GM18511 (cell line): ENCODE data around the gene SDCCAG8.

Source experiments
- ATAC-seq: cut with Tn5 transposase; IDR thresholded peaks from one replicate; pipeline ENCODE4 v1.9.1; 2021; ENCODE audit warnings: mild to moderate bottlenecking, moderate library complexity; ENCODE audit not compliant: unreplicated experiment

Gene SDCCAG8

DNA sequence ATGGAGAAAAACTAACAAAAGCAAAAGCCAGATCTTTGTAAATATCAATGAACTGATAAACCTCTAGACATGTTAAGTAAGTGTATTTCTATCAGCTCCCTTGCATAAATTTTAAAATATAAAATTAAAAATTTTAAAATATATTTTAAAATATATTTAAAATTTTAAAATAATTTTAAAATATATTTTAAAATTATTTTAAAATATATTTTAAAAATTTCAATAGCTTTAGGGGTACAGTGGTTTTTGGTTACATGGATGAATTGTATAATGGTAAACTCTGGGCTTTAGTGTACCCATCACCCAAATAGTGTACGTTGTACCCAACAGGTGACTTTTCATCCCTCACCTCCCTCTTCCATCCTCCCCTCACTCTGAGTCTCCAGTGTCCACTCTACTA lies 279.2 kb downstream of the SDCCAG8 start:
- ATAC-seq = no peak

DNA sequence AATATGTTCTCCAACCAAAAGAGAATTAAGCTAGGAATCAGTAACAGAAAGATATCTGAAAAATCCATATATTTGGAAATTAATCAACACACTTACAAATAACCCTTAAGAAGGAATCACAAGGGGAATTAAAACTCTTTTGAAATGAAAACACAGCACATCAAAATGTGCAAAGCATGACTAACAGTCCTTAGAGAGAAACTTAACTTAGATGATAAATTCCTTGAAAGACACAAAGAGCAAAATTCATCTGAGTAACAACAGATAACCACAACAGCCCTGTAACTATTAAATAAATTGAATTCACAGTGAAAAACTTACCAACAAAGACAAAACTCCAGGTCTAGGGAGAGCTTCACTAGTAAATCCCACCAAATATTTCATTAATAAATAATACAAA lies 283.8 kb downstream of the SDCCAG8 start:
- no peak for ATAC-seq

DNA sequence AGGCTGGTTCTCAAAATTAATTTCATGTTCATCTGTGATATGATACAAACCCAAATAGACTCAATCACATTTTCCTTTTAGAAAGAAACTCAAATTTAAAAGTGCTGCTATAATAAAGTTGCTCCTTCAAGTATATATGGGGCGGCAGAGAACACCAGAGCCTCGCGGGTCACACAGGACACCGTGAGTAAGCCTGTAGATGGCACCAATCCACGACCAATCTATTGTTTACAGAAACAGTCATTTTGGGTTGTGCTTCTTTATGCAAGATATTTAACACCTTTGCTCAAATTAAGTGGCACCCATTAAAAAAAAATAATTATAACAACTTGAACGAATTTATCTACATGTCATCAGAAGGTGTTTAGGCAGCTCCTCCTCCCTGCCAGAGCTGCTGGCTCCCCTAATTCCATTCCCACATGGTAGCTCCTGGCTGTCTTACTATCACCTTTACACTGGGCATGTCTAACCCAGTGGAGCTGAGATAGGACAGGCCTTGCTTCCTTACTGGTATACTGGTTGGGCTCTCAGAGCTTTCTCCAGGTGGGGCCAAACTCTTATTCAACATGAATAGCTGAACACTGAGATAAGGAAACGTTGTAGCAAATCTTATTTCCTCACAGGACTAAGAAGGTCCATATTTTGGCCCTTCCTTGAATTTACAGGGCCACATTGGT lies 287.0 kb downstream of the SDCCAG8 start:
- no peak for ATAC-seq

DNA sequence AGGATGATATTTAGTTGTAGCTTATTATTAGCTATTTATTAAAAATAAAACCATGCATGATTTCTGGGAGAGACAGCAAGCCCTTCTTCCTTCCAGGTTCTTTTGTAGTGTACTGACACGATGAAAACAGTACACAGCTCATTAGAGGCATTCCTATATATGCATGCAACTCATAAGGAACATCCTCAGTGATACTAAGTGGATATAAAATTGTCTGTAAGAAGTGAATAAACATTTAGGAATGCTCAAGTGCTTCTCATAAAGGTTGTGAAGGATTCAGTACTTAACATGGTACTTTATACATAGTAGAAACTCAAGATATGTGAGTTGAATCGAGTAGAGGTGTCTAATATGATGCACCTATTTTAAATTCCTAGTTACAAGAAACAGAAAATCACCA lies 287.7 kb downstream of the SDCCAG8 start:
- ATAC-seq = no peak

DNA sequence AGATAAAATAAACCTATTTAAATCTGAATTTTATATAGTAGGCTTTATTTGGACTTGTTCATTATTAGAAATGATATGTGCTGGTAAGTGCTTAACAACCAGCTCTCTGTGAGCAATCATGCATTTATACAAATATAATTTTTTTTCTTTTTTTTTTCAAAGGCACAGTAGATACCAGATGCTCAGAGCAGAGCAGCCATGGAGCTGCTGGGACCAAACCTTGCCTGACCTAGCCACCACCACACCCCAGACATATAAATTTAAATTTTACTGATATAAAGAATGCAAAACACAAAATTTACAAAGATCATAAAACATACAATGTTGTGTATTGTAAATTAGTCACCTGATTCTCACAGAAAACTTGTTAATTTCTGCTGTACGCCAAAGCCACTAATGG lies 290.6 kb downstream of the SDCCAG8 start:
- no peak for ATAC-seq

DNA sequence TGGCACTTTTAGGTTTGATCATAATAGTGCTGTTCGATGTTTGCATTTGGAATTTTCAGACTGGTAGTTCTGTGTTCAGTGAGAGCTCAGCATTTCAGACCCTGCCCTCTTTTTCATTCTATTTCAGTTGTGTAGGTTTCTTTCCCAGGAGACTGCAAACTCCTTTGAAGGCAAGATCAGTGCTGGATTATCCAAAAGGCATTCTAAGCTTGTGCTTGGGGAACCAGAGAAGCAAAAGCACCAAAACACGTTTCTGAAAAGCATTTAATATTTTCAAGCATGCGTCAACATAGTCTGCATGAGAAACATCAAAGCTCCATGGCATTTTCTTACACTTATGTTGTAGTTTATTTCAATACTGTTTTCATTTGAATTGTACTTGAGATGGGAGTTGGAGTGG lies 292.1 kb downstream of the SDCCAG8 start:
- ATAC-seq = no peak

DNA sequence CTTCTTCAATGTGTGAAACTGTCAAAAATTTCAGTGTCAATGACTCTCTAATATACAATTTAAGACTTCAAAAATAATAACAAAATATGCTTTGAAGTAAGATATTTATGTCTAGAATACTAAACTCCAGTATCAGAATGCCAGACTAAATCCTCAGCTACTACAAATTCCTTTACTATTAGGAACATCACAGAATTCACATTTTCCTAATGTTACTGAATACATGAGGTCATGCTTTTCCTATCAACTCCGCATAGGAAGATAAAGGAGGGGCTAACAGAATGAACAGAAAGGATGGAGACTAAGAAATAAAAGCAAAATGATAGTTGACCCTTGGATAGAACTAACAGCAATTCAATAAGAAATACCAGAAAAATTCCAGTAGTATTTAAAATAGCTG lies 292.7 kb downstream of the SDCCAG8 start:
- ATAC-seq = no peak

DNA sequence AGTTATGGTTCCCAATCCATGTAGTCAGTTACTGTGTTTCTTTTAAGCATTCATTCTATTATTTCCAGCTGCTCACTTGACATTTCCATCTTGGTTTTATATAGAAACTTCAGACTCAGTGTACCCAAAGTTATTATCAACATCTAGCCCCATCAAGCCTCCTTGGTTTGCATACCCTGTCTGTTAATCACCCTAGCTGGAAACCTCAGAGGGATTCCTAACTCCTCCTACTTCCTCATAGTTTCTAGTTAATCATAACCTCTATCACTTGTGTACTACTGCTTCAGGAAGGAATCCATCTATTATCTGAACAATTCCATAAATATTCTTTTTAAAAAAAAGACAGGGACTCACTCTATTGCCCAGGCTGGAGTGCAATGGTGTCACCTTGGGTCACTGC lies 293.3 kb downstream of the SDCCAG8 start:
- no peak for ATAC-seq
